GM10266 (cell line): ENCODE measurements around the gene SMAGP.

Source experiments
- DNase-seq: peaks from one replicate; pipeline ENCODE4 v3.0.0; 2012; ENCODE audit errors: extremely low spot score
- TF ChIP-seq, protein P1 (sequence below): IDR thresholded peaks from 2 replicates; pipeline ENCODE4 v1.5.1; 2012; ENCODE audit warnings: mild to moderate bottlenecking, low read depth; ENCODE audit not compliant: control insufficient read depth, insufficient read depth; ENCODE audit errors: missing control alignments

SMAGP gene

DNA sequence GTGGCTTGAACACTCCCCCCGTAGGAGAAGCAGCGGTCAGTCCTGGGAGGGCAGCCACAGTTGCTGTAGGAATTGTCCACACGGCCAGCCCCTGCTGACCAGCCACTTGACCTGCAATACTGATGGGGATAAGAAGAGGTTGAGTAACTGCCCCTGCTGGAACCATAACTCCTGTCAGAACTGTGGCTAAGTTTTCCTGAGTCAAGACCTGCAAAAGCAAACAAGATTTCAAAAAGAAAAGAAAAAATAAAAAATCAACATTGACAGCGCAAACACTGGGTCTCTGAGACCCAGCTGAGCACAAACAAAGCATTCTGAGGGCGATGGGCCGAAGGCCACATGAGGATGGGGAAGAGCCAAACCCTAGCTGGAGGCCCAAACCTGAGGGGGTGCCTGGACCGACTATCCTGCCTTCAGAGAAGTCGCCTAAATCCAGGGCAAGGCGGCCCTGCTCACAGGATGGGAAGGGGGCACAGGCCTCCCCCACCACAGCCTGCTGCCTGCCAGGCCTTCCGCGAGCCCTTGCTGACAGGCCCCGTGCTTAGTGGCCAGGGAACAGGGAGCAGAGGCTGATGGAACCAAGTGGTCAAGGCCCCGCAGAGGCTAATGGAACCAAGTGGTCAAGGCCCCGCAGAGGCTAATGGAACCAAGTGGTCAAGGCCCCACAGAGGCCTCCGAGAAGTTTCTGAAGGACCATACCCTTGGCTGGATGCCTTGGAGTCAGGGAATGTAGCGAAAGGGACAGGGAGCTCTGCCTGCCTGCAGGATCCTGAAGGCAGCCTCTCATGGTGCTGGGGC, 71.4 kb downstream of the SMAGP start:
- DNase-seq, result no peak
- TF ChIP-seq, protein P1, sequence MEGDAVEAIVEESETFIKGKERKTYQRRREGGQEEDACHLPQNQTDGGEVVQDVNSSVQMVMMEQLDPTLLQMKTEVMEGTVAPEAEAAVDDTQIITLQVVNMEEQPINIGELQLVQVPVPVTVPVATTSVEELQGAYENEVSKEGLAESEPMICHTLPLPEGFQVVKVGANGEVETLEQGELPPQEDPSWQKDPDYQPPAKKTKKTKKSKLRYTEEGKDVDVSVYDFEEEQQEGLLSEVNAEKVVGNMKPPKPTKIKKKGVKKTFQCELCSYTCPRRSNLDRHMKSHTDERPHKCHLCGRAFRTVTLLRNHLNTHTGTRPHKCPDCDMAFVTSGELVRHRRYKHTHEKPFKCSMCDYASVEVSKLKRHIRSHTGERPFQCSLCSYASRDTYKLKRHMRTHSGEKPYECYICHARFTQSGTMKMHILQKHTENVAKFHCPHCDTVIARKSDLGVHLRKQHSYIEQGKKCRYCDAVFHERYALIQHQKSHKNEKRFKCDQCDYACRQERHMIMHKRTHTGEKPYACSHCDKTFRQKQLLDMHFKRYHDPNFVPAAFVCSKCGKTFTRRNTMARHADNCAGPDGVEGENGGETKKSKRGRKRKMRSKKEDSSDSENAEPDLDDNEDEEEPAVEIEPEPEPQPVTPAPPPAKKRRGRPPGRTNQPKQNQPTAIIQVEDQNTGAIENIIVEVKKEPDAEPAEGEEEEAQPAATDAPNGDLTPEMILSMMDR, result no peak

DNA sequence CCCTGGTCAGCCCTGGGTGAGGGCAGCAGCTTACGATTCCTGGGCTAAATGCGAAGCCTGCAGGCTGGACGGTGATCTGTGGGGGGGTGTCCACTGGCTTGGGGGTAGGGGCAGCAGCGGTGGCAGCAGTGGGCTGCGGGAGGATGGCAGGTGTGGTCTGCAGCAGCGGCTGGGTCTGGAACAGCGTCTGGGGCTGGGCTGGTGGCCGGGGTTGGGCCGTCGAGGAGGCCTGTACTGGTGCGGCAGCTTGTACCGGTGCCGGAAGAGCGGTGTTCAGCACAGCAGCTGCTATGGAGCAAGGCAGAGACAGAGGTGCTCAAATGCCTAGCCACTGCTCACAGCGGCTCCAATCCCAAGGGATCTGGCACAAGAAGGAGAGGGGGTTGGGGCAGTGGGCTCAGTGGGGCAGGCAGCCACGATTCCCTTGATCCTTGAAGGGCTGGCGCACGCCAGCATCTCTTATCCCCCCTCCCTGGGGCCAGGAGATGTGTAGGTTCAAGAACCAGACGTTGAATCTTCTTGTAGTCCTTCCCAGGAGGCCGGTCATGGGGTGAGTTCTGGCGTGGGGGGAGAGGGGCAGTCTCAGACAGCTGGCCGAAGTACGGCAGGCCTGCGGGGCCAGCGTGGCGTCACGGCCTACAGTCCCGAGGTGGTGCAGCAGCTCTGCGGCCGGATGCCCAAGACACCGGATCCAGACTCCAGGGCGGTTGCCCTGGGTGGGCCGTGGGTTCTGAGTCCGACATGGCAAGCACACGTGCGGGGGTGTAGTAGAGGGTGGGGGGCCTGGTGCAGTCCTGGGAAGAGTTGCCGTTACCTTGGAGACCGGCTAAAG, 72.3 kb downstream of the SMAGP start:
- TF ChIP-seq, protein P1, result no peak
- no peak for DNase-seq

DNA sequence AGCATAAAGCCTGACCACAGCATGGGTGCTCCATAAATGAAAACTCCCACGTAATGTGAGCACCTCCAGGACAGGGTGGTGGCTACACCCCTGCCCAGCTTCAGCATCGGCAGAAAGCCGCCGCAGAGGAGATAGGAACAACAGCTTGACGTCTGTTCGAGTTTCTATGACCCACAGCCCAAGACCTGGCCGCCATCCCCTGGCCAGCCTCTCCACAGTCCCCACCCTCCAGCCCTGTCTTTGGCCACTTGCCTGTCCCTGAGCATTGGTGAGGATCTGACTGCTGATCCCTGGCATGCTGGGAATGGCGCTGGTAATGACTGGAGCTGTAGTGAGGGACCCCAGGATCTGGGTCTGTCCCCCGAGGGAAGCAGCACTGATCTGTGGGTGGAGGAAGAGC, 73.7 kb downstream of the SMAGP start:
- TF ChIP-seq, protein P1, result no peak
- DNase-seq, result no peak

DNA sequence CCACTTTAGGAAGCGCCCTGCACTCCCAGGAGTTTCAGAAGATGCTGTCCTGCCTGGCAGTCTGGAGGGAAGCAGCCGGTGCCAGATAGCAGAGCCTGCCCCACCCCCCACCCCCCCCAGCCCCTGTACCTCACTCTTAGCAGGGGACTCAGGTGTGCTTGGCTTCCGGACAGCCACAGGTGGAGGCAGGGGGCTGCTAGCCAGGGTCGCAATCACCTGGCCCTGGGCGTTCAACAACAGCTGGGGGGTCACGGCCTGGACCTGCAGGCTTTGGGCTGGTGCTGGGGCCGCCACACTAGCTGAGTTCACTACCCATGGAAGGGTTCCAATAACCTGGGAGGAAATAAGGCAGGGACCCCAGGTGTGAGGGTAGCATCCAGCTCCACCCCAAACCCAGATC, 74.4 kb downstream of the SMAGP start:
- DNase-seq, result no peak
- TF ChIP-seq, protein P1, result no peak
